ENCODE data around the gene C6orf120. TPM values are rescaled to one million over a fixed set of nuclear protein-coding genes. Genes with fewer than 3 reads are reported as not detected.

The C6orf120 gene
- total RNA-seq, 4 donors from 2014 or later, result 25.3 to 35.6 (median 31.2) TPM

- Histone ChIP-seq H3K36me3 (peaks cover 0 to 57% (median 35%) of the 10 kb centered on the region in 4 donors), H3K9me3 (no peaks in the 10 kb centered on the region), H3K27ac (replicated peaks in 1 of 4) (no peak overlapping the region), H3K4me3 (no peak overlapping the region), H3K27me3 (no peaks in the 10 kb centered on the region), H3K4me1 (peaks cover 6 to 17% (median 12%) of the 10 kb centered on the region in 4 donors)
- 93% methylated on average over 13 of the region's 23 CpGs for WGBS
- DNase-seq (ENCODE audit: extremely low spot score), result no peak
- TF ChIP-seq POLR2AphosphoS5 (IDR thresholded peaks at IDR 0.05) (no peak), EP300 (IDR thresholded peaks at IDR 0.05) (no peak), POLR2A (IDR thresholded peaks at IDR 0.05; ENCODE audit: low read depth) (no peak), CTCF (IDR thresholded peaks at IDR 0.05) (no peak)
- intact Hi-C loops (cut with DNase I), result no loop called here
These were observed 45.2 kb upstream of the C6orf120 start for GRCh38 chr6:169656546-169657283.

GRCh38 chr6:169657284-169657610, 44.7 kb upstream of the C6orf120 start:
- no peak for DNase-seq (ENCODE audit: extremely low spot score)
- no peak overlapping the region for H3K27ac ChIP-seq (replicated peaks in 1 of 4)
- no peaks in the 10 kb centered on the region for H3K27me3 ChIP-seq
- no peak for TF ChIP-seq CTCF (IDR thresholded peaks at IDR 0.05)
- no peak for TF ChIP-seq POLR2AphosphoS5 (IDR thresholded peaks at IDR 0.05)
- TF ChIP-seq EP300 (IDR thresholded peaks at IDR 0.05), result no peak
- TF ChIP-seq POLR2A (IDR thresholded peaks at IDR 0.05; ENCODE audit: low read depth), result no peak
- no peaks in the 10 kb centered on the region for H3K9me3 ChIP-seq
- H3K36me3 ChIP-seq, result peaks cover 0 to 60% (median 38%) of the 10 kb centered on the region in 4 donors
- intact Hi-C loops (cut with DNase I), result no loop called here
- WGBS, result 94% methylated on average over 13 of the region's 13 CpGs
- H3K4me1 ChIP-seq, result peaks cover 6 to 17% (median 12%) of the 10 kb centered on the region in 4 donors
- no peak overlapping the region for H3K4me3 ChIP-seq

GRCh38 chr6:169659820-169660610, 41.9 kb upstream of the C6orf120 start:
- H3K9me3 ChIP-seq, result no peaks in the 10 kb centered on the region
- H3K27ac ChIP-seq (replicated peaks in 1 of 4), result no peak overlapping the region
- no peaks in the 10 kb centered on the region for H3K27me3 ChIP-seq
- H3K4me3 ChIP-seq, result no peak overlapping the region
- H3K36me3 ChIP-seq, result peaks cover 9 to 83% (median 55%) of the 10 kb centered on the region in 4 donors
- WGBS, result 92% methylated on average over 21 of the region's 26 CpGs
- H3K4me1 ChIP-seq, result peaks cover 6 to 9% (median 7%) of the 10 kb centered on the region in 4 donors
- TF ChIP-seq POLR2A (IDR thresholded peaks at IDR 0.05; ENCODE audit: low read depth) (no peak), POLR2AphosphoS5 (IDR thresholded peaks at IDR 0.05) (no peak), EP300 (IDR thresholded peaks at IDR 0.05) (no peak), CTCF (IDR thresholded peaks at IDR 0.05) (no peak)
- no peak for DNase-seq (ENCODE audit: extremely low spot score)
- intact Hi-C loops (cut with DNase I), result no loop called here

- intact Hi-C loops (cut with DNase I), result no loop called here
- Histone ChIP-seq H3K27ac (replicated peaks in 1 of 4) (no peak overlapping the region), H3K27me3 (no peaks in the 10 kb centered on the region), H3K4me3 (no peak overlapping the region), H3K9me3 (no peaks in the 10 kb centered on the region), H3K36me3 (peaks cover 9 to 87% (median 62%) of the 10 kb centered on the region in 4 donors), H3K4me1 (peaks cover 0 to under 1% (median 0%) of the 10 kb centered on the region in 4 donors)
- no peak for TF ChIP-seq CTCF (IDR thresholded peaks at IDR 0.05)
- no peak for TF ChIP-seq POLR2AphosphoS5 (IDR thresholded peaks at IDR 0.05)
- DNase-seq (ENCODE audit: extremely low spot score), result peak; percentile 80
- 97% methylated on average over 13 of the region's 26 CpGs for WGBS
These were observed 41.1 kb upstream of the C6orf120 start for GRCh38 chr6:169660751-169661390.

Measured in esophagus muscularis mucosa (tissue), 4 donors.